Activated CD4-positive, CD25-positive, alpha-beta regulatory T cell treated with anti-CD3 and anti-CD28 coated beads, Interleukin-2, amount 50 U/mL, for 72 hours (primary cell): ENCODE measurements around the gene MAGI2.
"Not testable (repeated sequence)": the region's sequence is repeated elsewhere in the genome, so short reads cannot be mapped to it uniquely, and the experiment has no call there.

Experiments
- DNase-seq: peaks from one replicate; pipeline ENCODE4 v3.0.0; 2021

Gene MAGI2

DNA sequence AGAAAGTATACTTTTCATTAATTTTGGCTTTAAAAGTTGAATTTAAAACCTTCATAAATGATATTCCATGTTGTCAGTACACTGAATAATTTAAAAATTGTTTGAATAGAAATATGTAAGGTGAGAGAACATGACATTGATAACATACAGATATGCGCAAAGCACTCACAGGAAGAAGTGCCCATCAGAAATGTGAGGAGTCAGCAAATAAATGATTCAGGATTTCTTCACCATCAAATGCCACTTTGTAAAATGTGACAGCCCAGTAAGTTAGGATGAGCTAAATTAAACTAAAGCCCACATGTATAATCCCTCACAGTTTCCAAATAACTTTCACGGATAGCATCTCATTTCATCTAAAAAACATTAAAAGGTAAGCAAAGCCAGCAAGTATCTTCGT, 417.6 kb downstream of the MAGI2 start:
- no peak for DNase-seq

DNA sequence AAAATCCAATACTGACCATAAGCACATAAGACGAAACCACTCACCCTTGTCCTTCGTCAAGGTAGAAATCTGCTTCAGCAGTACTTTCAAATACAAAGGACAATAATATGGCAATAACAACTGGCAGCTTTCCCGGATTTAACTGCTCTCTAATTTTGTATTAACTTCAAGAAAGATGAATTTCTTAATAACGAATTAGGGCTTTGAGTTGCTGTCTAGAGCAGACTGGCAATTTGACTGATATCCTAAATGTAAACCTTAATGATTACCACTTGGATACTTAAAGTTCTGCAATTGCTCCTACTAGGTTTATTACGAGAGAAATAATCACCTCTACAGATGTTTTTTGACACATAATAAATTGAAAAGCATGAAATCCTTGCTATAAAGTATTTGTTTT, 418.7 kb downstream of the MAGI2 start:
- no peak for DNase-seq

GRCh38 chr7:79019711-79020110, 433.8 kb downstream of the MAGI2 start:
- DNase-seq = not testable (repeated sequence)

DNA sequence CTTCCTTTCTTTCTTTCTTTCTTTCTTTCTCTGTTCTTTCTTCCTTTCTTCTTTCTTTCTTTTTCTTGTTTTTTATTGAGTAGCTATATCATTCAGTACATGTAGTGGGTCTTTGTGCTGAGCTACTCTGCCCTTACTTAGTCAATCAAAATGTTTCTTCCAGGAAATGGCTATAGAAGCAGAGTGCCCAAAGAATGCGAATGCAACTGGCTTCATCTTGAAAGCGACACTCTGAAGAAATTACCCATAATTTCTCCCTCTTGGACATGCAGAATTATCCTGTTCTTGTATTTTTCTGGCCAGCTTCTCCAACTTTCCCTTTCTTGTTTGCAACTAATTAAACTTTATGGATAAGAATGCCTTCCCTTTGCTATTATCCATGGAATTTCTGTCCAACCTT, 441.5 kb downstream of the MAGI2 start:
- DNase-seq = no peak

DNA sequence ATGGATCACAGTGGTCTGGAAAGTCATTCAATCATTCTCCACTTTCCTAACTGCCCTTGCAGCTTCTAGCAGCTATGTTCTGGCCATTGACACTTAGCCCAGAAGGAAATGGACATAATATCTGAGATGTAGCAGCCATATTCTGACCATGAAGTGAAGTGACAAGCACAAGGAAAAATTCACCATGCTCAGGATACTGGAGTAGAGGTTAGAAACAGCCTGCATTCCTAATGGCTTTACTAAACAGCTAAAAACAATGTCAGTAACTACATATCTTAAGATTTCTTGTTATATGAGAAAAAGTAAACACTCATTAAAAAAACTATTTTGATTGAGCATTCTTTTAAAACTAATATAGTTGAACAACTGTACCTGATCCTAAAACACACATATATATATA, 443.8 kb downstream of the MAGI2 start:
- DNase-seq = no peak

DNA sequence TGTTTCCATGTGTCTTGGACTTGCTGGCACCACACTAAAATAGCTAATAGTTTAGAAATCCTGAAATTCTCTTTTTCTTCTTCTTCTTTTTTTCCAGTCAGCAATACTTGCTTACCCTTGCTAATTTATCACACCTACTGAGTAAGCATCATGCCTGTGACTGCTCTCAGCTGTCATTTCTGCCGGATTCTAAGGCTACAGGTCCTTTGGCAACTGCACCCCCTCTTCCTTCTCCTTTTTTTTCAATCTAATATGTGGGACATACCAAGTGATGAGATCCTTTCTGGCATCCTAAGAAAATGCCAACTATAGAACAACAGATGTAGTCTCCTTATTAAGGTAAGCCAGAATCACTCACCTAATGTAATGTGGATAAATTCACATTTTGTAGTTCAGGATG, 444.7 kb downstream of the MAGI2 start:
- no peak for DNase-seq

- no peak for DNase-seq
These were observed 457.5 kb downstream of the MAGI2 start for GRCh38 chr7:78996013-78996412.

DNA sequence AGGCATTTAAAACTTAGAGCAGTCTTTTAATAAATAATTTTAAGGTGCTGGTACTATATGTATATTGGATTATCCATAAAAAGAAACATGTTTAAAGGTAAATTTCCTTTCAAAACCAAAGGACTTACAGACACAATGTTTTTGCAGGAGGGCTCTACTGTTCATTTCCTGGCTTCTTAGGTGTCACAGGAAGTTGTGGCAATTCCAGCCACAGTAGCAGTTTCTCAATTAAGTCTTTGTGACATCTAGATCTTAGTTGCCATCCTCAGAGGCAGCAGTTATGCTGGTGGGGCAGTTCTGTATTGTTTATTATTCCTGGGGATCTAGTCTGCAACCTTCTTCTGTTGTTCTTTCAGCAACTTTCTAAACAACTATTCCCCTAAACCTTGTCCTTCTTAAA, 460.1 kb downstream of the MAGI2 start:
- DNase-seq = no peak

DNA sequence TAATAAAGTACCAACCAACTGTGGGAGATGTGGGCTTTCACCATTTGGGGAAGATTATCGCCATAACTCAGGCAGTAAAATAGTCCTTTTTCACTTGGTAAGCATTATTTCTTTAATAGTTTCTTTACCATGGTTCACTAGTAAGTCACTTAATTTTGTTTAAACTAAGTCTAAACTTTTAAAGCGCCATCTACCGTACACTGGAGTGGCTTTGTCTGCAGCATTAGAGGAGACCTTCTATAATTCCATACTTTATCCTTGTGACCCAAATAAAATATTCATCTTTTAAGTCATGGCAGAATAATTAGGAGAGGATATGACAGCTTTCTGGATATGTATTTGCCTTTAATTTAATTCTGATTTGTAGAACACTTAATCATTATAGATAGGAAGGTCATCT, 468.0 kb downstream of the MAGI2 start:
- no peak for DNase-seq

GRCh38 chr7:78983483-78983882, 470.0 kb downstream of the MAGI2 start:
- DNase-seq = no peak

DNA sequence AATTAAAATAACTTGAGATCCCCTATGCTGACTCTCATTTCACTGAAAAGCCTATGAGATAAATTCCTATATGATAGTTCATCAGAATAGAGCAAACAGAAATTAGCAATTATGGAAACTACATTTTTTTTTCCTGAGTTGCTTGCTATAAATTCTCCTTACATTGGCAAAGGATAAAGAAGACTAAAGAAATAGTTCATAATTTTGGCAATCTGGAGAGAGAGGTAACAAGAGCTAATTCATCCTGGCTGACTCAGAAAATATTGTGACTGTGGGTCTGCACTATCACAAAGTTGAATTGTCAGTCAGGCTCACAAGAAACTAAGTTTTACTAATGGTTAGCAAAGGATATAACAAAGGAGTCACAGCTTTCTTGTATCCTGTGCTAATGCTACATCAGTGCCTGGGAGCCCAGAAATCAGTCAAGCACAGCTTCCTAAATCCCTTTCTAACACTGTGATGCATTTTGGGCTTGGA, 483.0 kb downstream of the MAGI2 start:
- no peak for DNase-seq

DNA sequence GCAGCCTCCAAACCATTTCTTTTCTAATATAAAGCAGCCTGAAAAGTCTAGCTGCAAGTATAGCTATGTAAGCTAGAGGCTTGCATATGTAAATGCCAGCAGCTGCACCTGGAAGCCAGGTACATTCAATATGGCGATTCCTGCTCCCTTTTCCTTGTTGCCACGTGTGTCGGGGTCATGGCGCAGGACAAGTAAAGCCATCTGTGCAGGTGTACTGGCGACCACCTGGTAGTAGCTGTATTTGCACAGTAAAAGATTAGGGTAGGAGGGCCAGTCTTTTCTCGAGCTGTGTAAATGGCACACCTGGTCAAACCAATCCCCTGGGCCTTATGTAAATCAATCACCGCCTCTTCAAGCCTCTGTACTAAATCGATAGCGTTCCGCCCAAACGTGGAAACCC, 484.5 kb downstream of the MAGI2 start:
- no peak for DNase-seq

GRCh38 chr7:78967561-78967960, 485.9 kb downstream of the MAGI2 start:
- DNase-seq = not testable (repeated sequence)

GRCh38 chr7:78967046-78967445, 486.4 kb downstream of the MAGI2 start:
- no peak for DNase-seq

DNA sequence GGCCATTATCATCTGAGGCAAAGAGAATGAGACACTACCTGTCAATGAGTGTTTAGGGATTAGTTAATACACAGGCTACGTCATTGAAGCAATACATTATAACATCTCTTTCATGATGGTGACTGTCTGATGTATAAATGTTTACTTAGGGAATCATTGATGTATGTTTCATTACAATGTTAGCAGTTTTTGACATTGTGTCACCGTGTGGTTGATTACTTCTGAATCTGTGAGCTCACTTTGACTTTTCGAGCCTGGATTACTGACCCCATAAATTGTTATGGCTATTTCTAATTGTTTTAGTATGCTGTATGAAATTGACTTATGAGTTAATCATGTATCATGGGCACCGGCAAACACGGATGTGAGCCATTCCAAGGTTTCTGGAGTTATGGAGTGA, 494.0 kb downstream of the MAGI2 start:
- no peak for DNase-seq

- DNase-seq = no peak
These were observed 498.1 kb downstream of the MAGI2 start for GRCh38 chr7:78955329-78955728.

- no peak for DNase-seq
These were observed 499.6 kb downstream of the MAGI2 start for GRCh38 chr7:78953726-78954363.

DNA sequence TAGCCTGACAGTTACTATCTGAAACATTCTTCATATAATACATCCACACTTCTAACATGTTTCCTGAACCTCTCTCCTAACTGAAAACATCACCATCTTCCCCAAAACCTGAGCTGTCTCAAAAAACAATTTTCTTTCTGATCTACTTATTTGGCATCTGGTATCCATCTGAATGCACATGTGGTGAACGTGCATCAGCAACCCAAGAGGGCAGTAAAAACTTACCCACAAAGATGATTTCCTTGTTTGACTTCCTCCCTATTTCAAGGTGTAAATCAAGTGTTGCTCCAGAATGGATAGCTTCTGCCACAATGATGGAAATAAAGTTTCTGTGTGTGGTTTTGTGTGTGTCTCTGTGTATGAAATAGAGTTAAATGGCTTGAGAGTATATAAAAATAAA, 500.4 kb downstream of the MAGI2 start:
- no peak for DNase-seq

- DNase-seq = no peak
These were observed 513.8 kb downstream of the MAGI2 start for GRCh38 chr7:78939669-78940068.

- DNase-seq = no peak
These were observed 528.9 kb downstream of the MAGI2 start for GRCh38 chr7:78924581-78924980.

GRCh38 chr7:78912781-78913180, 540.7 kb downstream of the MAGI2 start:
- DNase-seq = no peak

DNA sequence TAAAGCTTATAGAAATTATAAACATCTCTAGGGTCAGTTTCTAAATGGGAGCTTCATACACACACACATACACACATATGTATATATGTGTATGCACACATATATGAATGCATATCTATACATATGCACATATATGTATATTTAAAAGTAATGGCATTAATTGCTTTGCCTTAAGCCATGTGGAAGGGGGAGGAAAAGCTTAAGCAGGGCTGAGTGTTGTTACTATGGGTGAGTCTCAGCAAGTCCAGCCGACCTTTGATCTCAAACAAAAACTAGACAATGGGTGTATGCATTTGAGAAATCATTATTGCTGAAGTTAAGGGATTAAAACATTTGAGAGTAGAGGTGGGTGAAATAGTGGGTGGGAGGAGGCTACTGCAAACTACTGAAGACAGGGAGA, 546.7 kb downstream of the MAGI2 start:
- DNase-seq = no peak

DNA sequence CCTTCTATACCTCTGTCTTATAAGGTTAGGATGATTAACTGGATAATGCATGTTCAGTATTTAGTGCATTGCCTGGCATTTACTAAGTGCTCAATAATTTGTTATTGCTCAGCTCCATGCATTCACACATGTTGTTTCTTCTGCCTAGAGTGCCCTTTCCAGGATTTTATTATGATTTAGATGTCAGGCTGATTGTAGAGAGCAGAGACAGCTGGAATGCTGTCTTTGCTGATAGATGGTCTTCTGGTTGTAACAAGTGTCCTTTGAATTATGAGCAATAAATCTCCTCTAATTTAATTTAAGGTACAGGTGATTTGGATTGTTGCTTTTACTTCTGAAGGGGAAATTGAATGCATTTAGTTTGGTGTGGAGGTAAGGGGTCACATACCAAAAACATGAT, 548.0 kb downstream of the MAGI2 start:
- DNase-seq = no peak

- no peak for DNase-seq
These were observed 548.5 kb downstream of the MAGI2 start for GRCh38 chr7:78904983-78905382.

DNA sequence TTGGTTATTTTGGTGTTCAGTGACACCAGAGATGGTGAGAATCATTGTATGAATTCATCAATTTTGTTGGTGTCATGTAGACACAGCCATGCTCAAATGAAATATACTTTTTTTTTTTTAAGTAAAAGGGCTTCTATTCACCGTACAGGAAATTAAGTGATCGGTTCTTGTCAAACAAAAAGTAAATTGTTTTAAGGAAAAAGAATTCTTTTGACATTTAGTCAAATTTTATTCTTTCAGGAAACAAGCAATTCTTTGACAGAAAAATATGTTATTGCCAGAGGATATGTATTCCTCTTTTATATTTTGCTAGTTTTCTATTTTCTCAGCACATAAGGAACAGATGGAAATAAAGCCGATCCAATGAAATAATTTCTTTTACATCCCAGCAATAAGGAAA, 551.9 kb downstream of the MAGI2 start:
- DNase-seq = no peak

DNA sequence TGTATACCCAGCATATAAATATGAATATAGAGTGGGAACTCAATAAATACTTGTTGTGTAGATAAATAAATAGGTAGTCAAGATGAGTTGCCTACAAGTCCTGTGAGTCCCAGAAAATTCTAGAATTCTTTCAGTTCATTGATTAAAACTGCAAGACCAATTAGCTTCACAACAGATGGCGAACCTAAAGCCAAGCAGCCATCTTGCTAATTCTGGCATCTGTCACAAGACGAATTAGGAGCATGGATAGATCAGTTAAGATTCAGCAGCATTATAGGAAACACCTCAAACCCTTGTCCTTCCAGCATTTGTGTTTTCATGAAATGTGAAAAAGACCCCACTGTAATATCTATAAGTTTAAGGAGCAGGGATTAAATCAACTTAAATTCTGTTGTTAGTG, 552.7 kb downstream of the MAGI2 start:
- no peak for DNase-seq
